SK-MEL-5 (cell line): ENCODE data around the gene GFRA1. TPM values are rescaled to one million over a fixed set of nuclear protein-coding genes. Genes with fewer than 3 reads are reported as not detected.

Source experiments
- DNase-seq: peaks from one replicate; pipeline ENCODE4 v3.0.0-alpha.2; 2016; ENCODE audit warnings: low read depth, low spot score
- in situ Hi-C: cut with HindIII; loops from 2 replicates; pipeline ENCODE4 v1.10.0; 2016; ENCODE audit warnings: low sequenced_read_pairs, high pct_unique_total_duplicates, low pct_unique_long_range_greater_than_20kb
- total RNA-seq: library from RNA; depleted of rRNA; stranded (reverse); fragments of >200 nt; shearing (Covaris generic); gene quantifications from 2 replicates; pipeline ENCODE4 v1.2.3, GENCODE V29; 2014

Gene GFRA1
- total RNA-seq, 1 experiment from 2014 or later: 0.24 TPM

DNA sequence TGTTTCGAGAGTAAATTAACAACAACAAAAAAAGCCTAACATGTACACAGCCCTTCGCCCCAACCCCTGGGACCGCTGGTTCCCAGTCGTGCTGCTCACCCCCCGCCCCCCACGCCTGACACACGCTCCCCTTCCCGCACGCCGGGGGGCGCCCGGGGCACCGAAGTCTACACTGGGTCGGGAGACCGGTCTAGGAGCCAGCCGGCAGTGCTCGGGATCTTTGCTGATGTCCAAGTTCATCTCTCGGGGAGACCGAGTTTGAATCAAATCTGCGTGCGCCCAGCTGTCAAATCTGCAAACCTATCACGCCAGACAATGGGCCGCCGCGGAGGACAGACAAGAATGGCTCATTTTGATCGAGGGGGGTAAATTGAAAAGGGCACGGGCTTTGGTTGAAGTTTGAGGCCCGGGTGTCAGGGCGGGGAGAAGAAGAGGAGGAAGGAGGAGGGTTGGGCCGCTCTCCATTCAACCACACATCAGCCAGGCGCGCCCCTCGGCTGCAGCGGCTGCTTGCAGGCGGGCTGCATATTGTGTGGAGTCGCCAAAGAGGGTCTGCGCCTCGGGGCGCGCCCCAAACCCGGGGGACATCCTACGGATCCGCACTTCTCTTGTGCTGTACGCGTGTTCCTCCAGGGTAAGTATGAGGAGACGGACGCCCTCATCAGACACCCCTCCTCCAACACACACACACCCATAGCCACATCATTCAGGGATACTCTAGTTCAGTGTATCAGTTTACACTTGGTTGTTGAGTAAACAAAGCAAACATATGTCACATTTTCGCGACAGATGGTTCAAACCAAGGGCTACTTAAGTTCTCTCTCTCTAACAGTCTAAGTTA lies 1.3 kb upstream of the GFRA1 start:
- in situ Hi-C loops: no loop called here
- no peak for DNase-seq

DNA sequence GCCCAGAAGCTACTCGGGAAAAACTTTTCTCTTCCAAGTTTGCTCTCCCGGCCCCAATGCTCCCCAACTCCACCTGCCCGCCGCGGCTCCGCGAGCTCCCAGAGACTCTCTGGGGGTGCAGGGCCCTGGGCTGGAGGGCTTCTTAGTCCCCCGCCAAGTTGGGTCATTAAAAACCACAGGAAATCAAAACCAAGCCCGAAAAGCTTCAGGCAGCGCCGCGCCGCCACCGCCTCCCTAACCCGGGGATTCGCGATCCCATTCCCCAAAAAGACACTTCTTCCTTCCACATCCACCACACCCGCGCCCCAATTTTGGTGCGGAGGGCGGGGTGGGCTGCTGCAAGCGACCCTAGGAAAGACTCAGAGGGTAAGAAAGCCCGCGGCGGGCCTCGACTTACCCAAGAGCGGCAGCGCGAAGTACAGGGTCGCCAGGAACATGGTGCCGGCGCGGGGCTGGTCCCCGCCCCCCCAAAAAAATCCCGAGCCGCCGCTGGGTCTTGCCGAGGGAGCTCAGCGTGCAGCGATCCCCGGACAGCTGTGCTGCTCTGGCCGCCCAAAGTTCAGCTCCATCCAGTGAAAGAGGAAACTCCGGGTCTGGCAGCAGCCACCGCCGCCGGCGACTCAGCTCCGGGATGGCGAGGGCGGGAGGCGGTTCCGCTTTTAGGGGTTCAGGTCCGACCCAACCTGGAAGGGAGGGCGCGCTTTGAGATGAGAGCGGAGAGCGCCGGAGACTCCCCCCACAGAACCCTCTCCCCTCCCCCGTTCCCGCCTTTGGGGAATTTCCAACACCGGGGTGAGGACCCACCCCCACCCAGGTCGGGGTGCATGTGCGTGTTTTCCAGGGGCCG lies 1.2 kb downstream of the GFRA1 start:
- in situ Hi-C loops: no loop called here

GRCh38 chr10:116270771-116271592 lies 2.0 kb downstream of the GFRA1 start:
- no peak for DNase-seq

More for the DNA sequence above, 1.2 kb downstream of the GFRA1 start:
- no peak for DNase-seq

DNA sequence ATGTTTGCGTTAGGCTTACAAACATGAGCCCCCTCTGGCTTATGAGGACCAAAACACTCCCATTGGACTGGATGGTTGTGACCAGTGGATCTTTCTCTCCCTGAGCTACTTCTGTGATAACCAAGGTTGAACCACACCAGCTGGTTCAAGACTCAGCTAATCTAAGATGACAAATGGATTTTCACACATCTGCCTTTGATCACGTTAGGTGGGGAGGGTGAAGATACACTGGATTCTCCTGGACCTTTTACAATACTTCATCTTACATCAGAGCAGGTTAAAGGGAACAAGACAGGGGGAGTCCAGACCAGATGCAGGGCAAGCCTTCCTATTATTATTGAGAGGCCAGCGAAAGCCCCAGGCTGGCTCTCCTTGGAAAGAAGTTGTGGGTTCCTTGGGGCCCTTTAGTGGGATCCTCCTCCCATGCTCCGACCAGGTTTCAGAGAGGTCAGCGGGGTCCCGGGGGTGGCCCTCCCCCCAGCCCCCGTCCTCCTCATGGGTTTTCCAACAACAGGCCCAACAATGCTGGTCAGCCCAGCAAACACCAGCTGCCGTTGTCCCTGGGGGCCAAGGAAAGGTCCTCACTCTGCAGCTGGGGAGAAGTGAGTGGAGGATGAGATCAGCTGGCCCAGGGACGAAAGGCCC lies 2.8 kb downstream of the GFRA1 start:
- no peak for DNase-seq
- in situ Hi-C loops: no loop called here

More at GRCh38 chr10:116270771-116271592, 2.0 kb downstream of the GFRA1 start:
- in situ Hi-C loops: no loop called here

DNA sequence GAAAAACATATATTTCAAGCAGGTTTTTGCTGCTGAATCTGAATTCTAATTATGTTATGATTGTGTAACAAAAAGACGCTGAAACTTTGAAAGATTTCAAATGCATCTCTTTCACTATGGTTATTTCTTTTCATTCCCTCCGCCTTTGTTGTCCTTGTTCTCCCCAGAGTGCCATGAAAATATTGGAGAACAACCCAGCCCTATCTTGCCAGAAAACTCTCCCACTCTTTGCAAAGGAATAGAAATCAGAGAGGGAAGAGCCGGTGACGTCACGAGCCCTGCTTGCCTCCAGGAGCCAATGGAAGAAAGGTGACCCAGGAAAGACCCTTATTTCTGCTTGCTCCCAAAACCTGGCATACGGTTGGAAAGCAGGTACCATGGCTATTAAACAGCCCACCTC lies 3.4 kb downstream of the GFRA1 start:
- in situ Hi-C loops: no loop called here
- no peak for DNase-seq

DNA sequence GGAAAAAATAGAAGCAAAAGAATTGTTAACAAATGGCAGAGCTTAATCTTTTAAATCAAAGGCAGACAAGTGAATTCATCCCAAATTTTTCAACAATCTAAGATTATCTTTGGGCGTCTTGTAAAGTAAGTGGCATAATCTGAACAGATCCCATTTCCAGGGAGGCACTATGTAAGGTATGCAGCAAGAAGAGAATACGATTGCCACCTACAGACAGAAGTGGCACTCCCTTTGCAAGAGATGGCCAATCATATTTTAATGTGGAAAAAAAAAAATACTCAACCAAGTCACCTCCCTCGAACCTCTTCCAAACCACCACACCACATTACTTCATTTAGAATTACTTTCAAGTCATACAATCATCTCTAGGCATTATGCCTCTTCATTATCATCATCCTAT lies 4.0 kb downstream of the GFRA1 start:
- DNase-seq: peak; percentile 35
- in situ Hi-C loops: no loop called here

DNA sequence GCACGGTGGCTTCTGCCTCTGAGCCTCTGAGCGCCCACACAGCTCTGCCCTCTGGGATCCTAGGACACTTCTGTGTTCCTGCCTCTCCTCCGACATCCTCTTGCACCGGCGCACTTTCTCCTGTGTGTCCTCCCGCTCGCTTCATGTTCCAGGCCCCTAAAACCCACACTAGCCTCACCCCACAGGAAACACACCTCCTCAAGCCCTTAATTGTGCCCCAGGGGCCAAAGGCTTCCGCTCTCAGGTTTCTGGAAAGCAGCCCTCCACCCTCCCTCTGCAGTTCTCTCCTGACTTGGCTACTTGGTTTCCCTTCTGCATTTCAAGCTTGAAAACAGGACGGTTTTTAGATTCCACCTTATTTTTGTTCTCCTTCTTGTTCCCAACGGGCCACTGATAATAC lies 7.3 kb downstream of the GFRA1 start:
- DNase-seq: no peak
- in situ Hi-C loops: no loop called here

DNA sequence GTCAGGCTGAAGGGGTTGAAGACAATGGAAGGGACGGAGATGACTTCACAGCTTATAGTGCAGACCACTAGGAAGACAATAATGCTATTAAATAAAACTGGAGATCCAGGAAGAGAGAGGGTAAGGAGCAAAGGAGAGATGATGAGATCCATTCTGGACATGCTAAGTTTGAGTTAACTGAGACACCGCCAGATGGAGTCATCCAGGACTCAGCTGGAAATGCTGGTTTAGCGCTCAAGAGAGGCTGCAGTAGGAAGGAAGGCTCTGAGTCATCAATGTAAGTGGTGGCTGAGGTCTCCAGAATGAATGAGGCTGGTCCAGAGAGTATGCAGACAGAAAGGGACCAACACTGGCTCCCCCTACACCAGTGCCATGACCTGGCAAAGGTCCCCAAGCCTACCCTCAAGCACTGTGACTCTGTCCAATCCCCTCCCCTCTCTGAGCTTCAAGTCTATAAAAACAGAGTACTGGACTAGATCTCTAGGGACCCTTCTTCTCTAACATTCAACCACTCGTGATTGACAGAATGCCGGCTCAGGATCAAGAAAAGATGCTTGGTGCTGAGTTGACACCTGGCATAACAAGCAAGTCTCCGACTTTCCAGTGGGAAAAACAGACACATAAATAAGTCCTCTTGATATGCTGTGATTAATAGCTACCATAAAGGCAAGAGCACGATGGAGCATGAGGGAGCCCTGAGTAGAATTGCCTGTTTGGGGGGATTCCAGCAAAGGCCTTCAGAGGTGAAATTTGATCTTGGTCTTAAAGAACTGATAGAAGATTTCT lies 8.9 kb downstream of the GFRA1 start:
- peak; percentile 24 for DNase-seq
- in situ Hi-C loops: no loop called here

DNA sequence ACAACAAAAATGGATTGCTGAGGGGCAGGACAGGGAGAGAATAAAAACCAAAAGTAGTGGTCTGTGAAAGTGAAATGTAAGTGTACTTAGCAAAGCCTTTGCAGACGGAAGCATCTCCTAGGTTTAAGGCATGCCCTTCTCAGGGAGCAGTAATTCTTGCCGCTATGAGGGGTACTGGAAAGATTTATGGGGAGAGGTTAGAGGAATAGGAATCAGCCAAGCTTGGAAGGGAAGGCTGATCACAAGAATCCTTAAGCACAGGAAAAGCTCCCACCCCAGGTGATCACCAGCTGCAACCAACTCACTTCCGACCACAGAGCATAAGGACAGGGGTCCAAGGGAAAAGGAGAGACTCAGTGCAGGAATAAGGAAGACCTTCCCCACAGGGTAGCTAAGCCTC lies 10.3 kb downstream of the GFRA1 start:
- in situ Hi-C loops: no loop called here
- no peak for DNase-seq

- no peak for DNase-seq
- in situ Hi-C loops: no loop called here
Observed at GRCh38 chr10:116260599-116260998, 12.4 kb downstream of the GFRA1 start.

DNA sequence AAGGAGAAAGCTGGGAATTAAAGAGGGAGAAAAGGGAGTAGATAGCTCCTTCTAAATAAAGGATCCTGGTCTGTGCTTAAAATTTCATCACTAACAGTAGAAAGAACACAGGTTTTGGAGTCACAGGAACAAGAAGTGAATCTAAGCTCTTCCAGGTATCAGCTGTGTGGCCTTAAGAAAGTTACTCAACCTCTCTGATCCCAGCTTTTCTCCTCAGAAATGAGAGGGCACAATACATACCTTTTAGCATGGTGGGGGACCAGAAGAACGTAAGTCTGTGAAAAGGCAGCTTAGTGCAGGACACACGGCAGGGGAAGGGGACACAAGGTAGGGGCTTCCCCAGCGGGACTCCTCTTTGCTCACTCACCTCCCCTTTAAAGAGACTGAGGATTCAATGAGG lies 13.4 kb downstream of the GFRA1 start:
- no peak for DNase-seq
- in situ Hi-C loops: no loop called here

GRCh38 chr10:116257785-116258184 lies 15.2 kb downstream of the GFRA1 start:
- in situ Hi-C loops: no loop called here

DNA sequence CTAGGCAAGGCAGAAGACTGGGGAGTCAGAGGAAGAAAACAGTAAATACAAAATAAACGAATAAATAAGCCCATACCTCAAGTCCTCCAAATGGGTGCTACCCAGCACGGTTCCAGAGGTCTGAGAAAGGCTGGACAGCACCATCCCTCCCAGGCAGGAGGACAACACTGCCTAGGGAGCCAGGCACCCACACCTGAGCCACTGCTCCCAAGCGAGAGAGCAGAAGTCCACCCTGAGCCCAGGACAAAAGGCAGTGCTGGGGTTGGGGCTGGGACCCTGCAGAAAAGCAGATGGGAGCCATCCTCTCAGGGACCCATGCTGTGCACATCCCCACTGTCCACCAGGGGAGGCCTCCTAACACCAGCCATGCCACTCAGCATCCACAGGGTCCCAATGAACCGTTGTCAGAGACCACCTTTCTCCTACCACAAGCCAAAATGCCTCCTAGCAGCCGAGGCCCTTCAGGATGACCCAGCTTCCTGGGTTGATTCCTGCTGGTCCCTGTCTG lies 16.2 kb downstream of the GFRA1 start:
- in situ Hi-C loops: no loop called here
- DNase-seq: no peak

More at GRCh38 chr10:116257785-116258184, 15.2 kb downstream of the GFRA1 start:
- no peak for DNase-seq

- DNase-seq: no peak
- in situ Hi-C loops: no loop called here
Observed at GRCh38 chr10:116255886-116256751, 16.9 kb downstream of the GFRA1 start.

DNA sequence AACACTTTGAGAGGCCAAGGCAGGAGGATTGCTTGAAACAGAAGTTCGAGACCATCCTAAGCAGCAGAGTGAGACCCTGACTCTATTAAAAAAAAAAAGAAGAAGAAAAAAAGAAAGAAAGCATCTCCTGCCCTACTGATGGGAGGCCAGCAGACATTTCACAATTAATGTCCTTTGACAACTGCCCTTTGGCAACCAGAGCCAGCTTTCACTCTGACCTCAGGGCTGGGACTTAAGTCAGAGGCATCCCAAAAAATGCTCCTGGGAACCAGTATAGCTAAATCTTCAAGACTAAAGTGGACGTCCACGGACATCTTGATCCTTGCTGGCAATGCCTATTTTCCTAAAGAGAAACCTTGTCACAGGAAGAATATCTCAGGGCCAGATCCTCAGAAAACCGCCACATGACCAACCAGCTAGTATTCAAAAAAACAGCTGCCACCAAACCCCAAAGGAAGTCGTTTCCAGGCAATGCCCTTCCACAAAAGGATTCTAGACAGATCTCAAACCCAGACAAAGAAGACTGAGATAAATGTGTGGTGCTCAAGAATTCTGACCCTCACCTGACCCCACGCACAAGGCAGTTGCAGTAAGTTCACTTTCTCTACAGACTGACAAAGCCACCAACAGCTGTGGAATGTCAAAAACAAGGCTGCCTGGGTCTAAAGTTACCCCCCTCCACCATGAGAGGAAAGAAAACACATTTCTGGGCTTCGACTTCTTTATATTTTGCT lies 18.4 kb downstream of the GFRA1 start:
- in situ Hi-C loops: no loop called here
- no peak for DNase-seq
